IMR-90 (cell line): ENCODE measurements around the gene RAI14. TPM values are rescaled to one million over a fixed set of nuclear protein-coding genes. Genes with fewer than 3 reads are reported as not detected.

Source experiments
- ATAC-seq: fragments of 200-7000 bp; cut with Tn5 transposase; 2 replicates; pipeline ENCODE4 v1.9.1; 2020; ENCODE audit warnings: low read depth, mild to moderate bottlenecking, moderate library complexity
- BruUV-seq: library from RNA; stranded (reverse); fragments of 400-500 nt; replicated peaks from 2 replicates; lab custom pipeline; 2021; lab: Mats Ljungman, UMichigan
- CTCF ChIA-PET: fragments of 300-600 bp; formaldehyde crosslinking; extraction: SDS; loops from one replicate; lab custom pipeline; 2021; ENCODE audit warnings: antibody characterized with exemption; lab: Yijun Ruan, JAX
- POLR2A ChIA-PET: fragments of 300-600 bp; sonication (Branson Sonifier 250); formaldehyde crosslinking; loops from one replicate; lab custom pipeline; 2022; ENCODE audit warnings: antibody characterized with exemption; ENCODE audit not compliant: unreplicated experiment; lab: Charles Lee
- DNase-seq: peaks from one replicate; pipeline ENCODE4 v3.0.0; 2013
- H2AFZ ChIP-seq: replicated peaks from 2 replicates; pipeline ENCODE3; 2013; ENCODE audit warnings: low read length, mild to moderate bottlenecking; ENCODE audit not compliant: poor library complexity
- H2AK5ac ChIP-seq: 2 replicates; pipeline ENCODE4 v1.6.1; 2013; ENCODE audit warnings: low read depth, low read length, inconsistent platforms
- H2AK9ac ChIP-seq: replicated peaks from 2 replicates; pipeline ENCODE3; 2013; ENCODE audit warnings: mild to moderate bottlenecking, low read depth, low read length, moderate library complexity; ENCODE audit not compliant: poor library complexity
- H2BK120ac ChIP-seq: 2 replicates; pipeline ENCODE4 v1.6.1; 2013; ENCODE audit warnings: low read depth, low read length, inconsistent platforms
- H2BK15ac ChIP-seq: 3 replicates; pipeline ENCODE4 v1.6.1; 2013; ENCODE audit warnings: low read depth, low read length, inconsistent platforms
- H2BK20ac ChIP-seq: 2 replicates; pipeline ENCODE4 v1.6.1; 2013; ENCODE audit warnings: low read depth, mild to moderate bottlenecking, inconsistent platforms, low read length, moderate library complexity
- H2BK5ac ChIP-seq: 2 replicates; pipeline ENCODE4 v1.6.1; 2013; ENCODE audit warnings: mild to moderate bottlenecking, low read depth, low read length, inconsistent platforms; ENCODE audit not compliant: poor library complexity, severe bottlenecking
- H3K14ac ChIP-seq: replicated peaks from 2 replicates; pipeline ENCODE4 v1.6.1; 2013; ENCODE audit warnings: low read depth, low read length, inconsistent platforms
- H3K18ac ChIP-seq: 2 replicates; pipeline ENCODE4 v1.6.1; 2013; ENCODE audit warnings: low read depth, low read length, control low read depth
- H3K23ac ChIP-seq: 2 replicates; pipeline ENCODE4 v1.6.1; 2013; ENCODE audit warnings: low read depth, low read length, inconsistent platforms
- H3K27ac ChIP-seq: 2 replicates; pipeline ENCODE4 v1.5.1; 2013; ENCODE audit warnings: mild to moderate bottlenecking, control low read depth, low read length; ENCODE audit not compliant: insufficient read depth
- H3K27me3 ChIP-seq: 2 replicates; pipeline ENCODE4 v1.6.1; 2013; ENCODE audit warnings: low read length; ENCODE audit not compliant: control insufficient read depth, insufficient read depth
- H3K36me3 ChIP-seq: 2 replicates; pipeline ENCODE4 v1.6.1; 2013; ENCODE audit warnings: low read length, mixed read lengths; ENCODE audit not compliant: control insufficient read depth, insufficient read depth
- H3K4ac ChIP-seq: 2 replicates; pipeline ENCODE4 v1.6.1; 2013; ENCODE audit warnings: low read depth, low read length, inconsistent platforms
- H3K4me1 ChIP-seq: 2 replicates; pipeline ENCODE4 v1.6.1; 2013; ENCODE audit warnings: low read length, mixed read lengths; ENCODE audit not compliant: control insufficient read depth, insufficient read depth
- H3K4me2 ChIP-seq: 2 replicates; pipeline ENCODE4 v1.6.1; 2013; ENCODE audit warnings: low read depth, mild to moderate bottlenecking, control low read depth, low read length, moderate library complexity
- H3K4me3 ChIP-seq: 2 replicates; pipeline ENCODE4 v1.5.1; 2013; ENCODE audit warnings: low read depth, mild to moderate bottlenecking, control low read depth, low read length, moderate library complexity; ENCODE audit not compliant: insufficient read depth
- H3K56ac ChIP-seq: 2 replicates; pipeline ENCODE4 v1.6.1; 2013; ENCODE audit warnings: low read length, inconsistent platforms; ENCODE audit not compliant: insufficient read depth; ENCODE audit errors: extremely low read depth
- H3K79me1 ChIP-seq, 2 experiments: 2 replicates each; pipeline ENCODE4 v1.6.1; 2013; ENCODE audit warnings: low read length in 2 of 2, inconsistent platforms in 1 of 2, low read depth in 1 of 2
- H3K9ac ChIP-seq: 2 replicates; pipeline ENCODE4 v1.6.1; 2013; ENCODE audit warnings: low read depth, low read length, control low read depth
- H3K9me1 ChIP-seq: 2 replicates; pipeline ENCODE4 v1.6.1; 2013; ENCODE audit warnings: low read length, inconsistent platforms; ENCODE audit not compliant: insufficient read depth
- H3K9me3 ChIP-seq: 2 replicates; pipeline ENCODE4 v1.6.1; 2013; ENCODE audit warnings: low read length; ENCODE audit not compliant: control insufficient read depth, insufficient read depth
- H4K20me1 ChIP-seq: 2 replicates; pipeline ENCODE4 v1.6.1; 2013; ENCODE audit warnings: low read length, inconsistent platforms; ENCODE audit not compliant: insufficient read depth
- H4K5ac ChIP-seq: 2 replicates; pipeline ENCODE4 v1.6.1; 2013; ENCODE audit warnings: mild to moderate bottlenecking, low read depth, low read length, control low read depth
- H4K8ac ChIP-seq, 2 experiments: 2 replicates each; pipeline ENCODE4 v1.6.1; 2013; ENCODE audit warnings: low read depth in 2 of 2, low read length in 2 of 2, control low read depth in 1 of 2, inconsistent platforms in 1 of 2
- H4K91ac ChIP-seq: 2 replicates; pipeline ENCODE4 v1.6.1; 2013; ENCODE audit warnings: low read depth, low read length, inconsistent platforms; ENCODE audit not compliant: insufficient read depth
- BHLHE40 ChIP-seq: fragments of 150-350 bp; IDR thresholded peaks from 2 replicates; pipeline ENCODE4 v1.6.1; 2016; ENCODE audit warnings: mild to moderate bottlenecking, low read depth, low read length
- CEBPB ChIP-seq: IDR thresholded peaks from 2 replicates; pipeline ENCODE4 v1.6.1; 2012; ENCODE audit warnings: low read depth, low read length, improper control_type of control experiment
- CHD1 ChIP-seq: IDR thresholded peaks from 2 replicates; pipeline ENCODE4 v1.6.1; 2012; ENCODE audit warnings: low read depth, low read length, improper control_type of control experiment
- CTCF ChIP-seq: conservative IDR thresholded peaks from 2 replicates; pipeline ENCODE4 v1.5.1; 2012; ENCODE audit warnings: mild to moderate bottlenecking, low read depth, low read length, improper control_type of control experiment
- FOS ChIP-seq: fragments of 150-350 bp; IDR thresholded peaks from 2 replicates; pipeline ENCODE4 v1.6.1; 2016; ENCODE audit warnings: low read depth, low read length
- MAZ ChIP-seq: IDR thresholded peaks from 2 replicates; pipeline ENCODE4 v1.6.1; 2012; ENCODE audit warnings: low read depth, mild to moderate bottlenecking, low read length, improper control_type of control experiment, moderate library complexity, borderline replicate concordance
- MXI1 ChIP-seq: IDR thresholded peaks from 2 replicates; pipeline ENCODE4 v1.6.1; 2012; ENCODE audit warnings: low read depth, mild to moderate bottlenecking, low read length, moderate library complexity, borderline replicate concordance
- NFE2L2 ChIP-seq: fragments of 150-350 bp; IDR thresholded peaks from 2 replicates; pipeline ENCODE4 v1.6.1; 2016; ENCODE audit warnings: low read depth, mild to moderate bottlenecking, low read length
- POLR2A ChIP-seq: IDR thresholded peaks from 2 replicates; pipeline ENCODE4 v1.6.1; 2012; ENCODE audit warnings: mild to moderate bottlenecking, low read depth, low read length
- RAD21 ChIP-seq: IDR thresholded peaks from 2 replicates; pipeline ENCODE4 v1.6.1; 2012; ENCODE audit warnings: low read length, improper control_type of control experiment
- RCOR1 ChIP-seq: IDR thresholded peaks from 2 replicates; pipeline ENCODE4 v1.6.1; 2012; ENCODE audit warnings: mild to moderate bottlenecking, low read length, improper control_type of control experiment; ENCODE audit not compliant: insufficient replicate concordance
- RFX5 ChIP-seq: IDR thresholded peaks from 2 replicates; pipeline ENCODE4 v1.8.0; 2012; ENCODE audit warnings: low read depth, mild to moderate bottlenecking, low read length, moderate library complexity
- SMC3 ChIP-seq: fragments of 150-350 bp; IDR thresholded peaks from 2 replicates; pipeline ENCODE4 v1.6.1; 2016; ENCODE audit warnings: low read depth, mild to moderate bottlenecking, antibody characterized with exemption, low read length, moderate library complexity
- WGBS, 2 experiments: methylation state at CpG; one replicate each; pipeline versions ENCODE4 v1.1.5 to v1.1.7; 2013; ENCODE audit warnings: missing lambda C conversion rate in 2 of 2; ENCODE audit not compliant: insufficient read length in 1 of 2; ENCODE audit errors: extremely low coverage in 2 of 2; 5-methylcytosine and 5-hydroxymethylcytosine counted together
- dilution Hi-C: fragments of 300-500 bp; cut with HindIII; formaldehyde crosslinking; loops from one replicate; pipeline ENCODE4 v1.14.3; 2018; ENCODE audit warnings: low sequenced_read_pairs; ENCODE audit not compliant: unreplicated experiment
- in situ Hi-C: fragments of 300-500 bp; cut with MboI; formaldehyde crosslinking; loops from 3 replicates; pipeline ENCODE4 v1.14.3; 2019; ENCODE audit warnings: low sequenced_read_pairs, inconsistent platforms, mixed read lengths
- intact Hi-C: fragments of 100-400 bp; cut with micrococcal nuclease; formaldehyde crosslinking; loops from 2 replicates; pipeline ENCODE4 v1.10.0; 2022
- polyA plus RNA-seq, 3 experiments: library from polyadenylated mRNA; depleted of rRNA; stranded (reverse); fragments of >200 nt; gene quantifications; 2 replicates each; pipeline ENCODE4 v1.2.3, GENCODE V29; 2012; ENCODE audit warnings: low replicate concordance in 1 of 3
- total RNA-seq: library from RNA; depleted of rRNA; stranded (reverse); fragments of >200 nt; gene quantifications from 2 replicates; pipeline ENCODE4 v1.2.3, GENCODE V29; 2012
- TF ChIP-seq, protein P1 (sequence below): fragments of 150-350 bp; IDR thresholded peaks from 2 replicates; pipeline ENCODE4 v1.6.1; 2017; ENCODE audit warnings: mild to moderate bottlenecking, antibody characterized with exemption, low read length, low read depth
- TF ChIP-seq, protein P2 (sequence below): fragments of 150-350 bp; IDR thresholded peaks from 2 replicates; pipeline ENCODE4 v1.6.1; 2016; ENCODE audit warnings: low read depth, mild to moderate bottlenecking, low read length, moderate library complexity, borderline replicate concordance

The RAI14 gene
- total and polyA plus RNA-seq, 2 of the 4 experiments (the other 2 are of a cell fraction) = 221 to 267 TPM

DNA sequence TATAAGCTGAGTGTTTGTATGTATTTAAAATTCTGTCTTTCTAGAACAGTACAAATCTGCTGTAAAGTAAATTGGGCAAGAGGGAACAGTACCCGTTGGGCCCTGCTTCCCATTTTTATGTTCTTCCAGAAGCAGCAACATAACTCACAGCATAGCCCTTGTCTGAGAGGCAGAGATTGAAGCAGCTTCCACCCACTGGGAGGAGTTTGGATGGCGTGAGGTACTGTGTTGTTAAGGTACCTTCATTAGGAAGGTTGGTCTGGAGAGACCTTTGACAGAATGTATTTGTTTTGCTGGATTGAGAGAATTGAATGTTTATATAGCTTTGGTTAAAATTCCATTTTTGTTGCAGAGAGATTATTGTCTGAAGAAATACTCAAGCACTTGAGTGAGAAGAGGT is 24.8 kb downstream of the RAI14 start:
- no peak overlapping the region for H2BK120ac ChIP-seq
- no peak overlapping the region for H4K8ac ChIP-seq
- H2AK9ac ChIP-seq = no peak overlapping the region
- H3K14ac ChIP-seq = peak overlapping the region; percentile 43; the same call in 1 of the 2 replicates
- no peak overlapping the region for H2AFZ ChIP-seq
- H4K5ac ChIP-seq = peak overlapping the region; percentile 56; the same call in 1 of the 2 replicates
- H2AK5ac ChIP-seq = peak overlapping the region; percentile 20; the same call in 1 of the 2 replicates
- peaks cover 98% of the 10 kb centered on the region for H4K20me1 ChIP-seq
- H3K4me3 ChIP-seq = no peak overlapping the region
- ChIA-PET POLR2A (no interaction called here), CTCF (no interaction called here)
- in situ Hi-C loops (no loop called here), dilution Hi-C loops (no loop called here), intact Hi-C loops (loop anchor here (10.0 kb wide), 1 partner anchor 156 kb away; no protein-coding TSS in a partner anchor)
- peak overlapping the region; percentile 38; the same call in 1 of the 2 replicates for H3K27ac ChIP-seq
- peak overlapping the region; percentile 58; the same call in 1 of the 2 replicates for H3K23ac ChIP-seq
- peaks cover 15% of the 10 kb centered on the region for H3K36me3 ChIP-seq
- no CpG with 5 or more reads among the region's 2 CpGs for WGBS, 2 experiments
- H3K79me1 ChIP-seq = peaks cover 0 to 76% of the 10 kb centered on the region in 2 experiments; a peak in 2 of 4 replicates
- no peak overlapping the region for H2BK20ac ChIP-seq
- peaks cover 36% of the 10 kb centered on the region for H3K4me1 ChIP-seq
- TF ChIP-seq, protein P1, sequence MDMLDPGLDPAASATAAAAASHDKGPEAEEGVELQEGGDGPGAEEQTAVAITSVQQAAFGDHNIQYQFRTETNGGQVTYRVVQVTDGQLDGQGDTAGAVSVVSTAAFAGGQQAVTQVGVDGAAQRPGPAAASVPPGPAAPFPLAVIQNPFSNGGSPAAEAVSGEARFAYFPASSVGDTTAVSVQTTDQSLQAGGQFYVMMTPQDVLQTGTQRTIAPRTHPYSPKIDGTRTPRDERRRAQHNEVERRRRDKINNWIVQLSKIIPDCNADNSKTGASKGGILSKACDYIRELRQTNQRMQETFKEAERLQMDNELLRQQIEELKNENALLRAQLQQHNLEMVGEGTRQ = no peak
- TF ChIP-seq FOS = no peak
- no peak for TF ChIP-seq MXI1
- no peak for TF ChIP-seq CHD1
- no peak for TF ChIP-seq RFX5
- TF ChIP-seq RCOR1 = no peak
- TF ChIP-seq CTCF = no peak
- TF ChIP-seq, protein P2, sequence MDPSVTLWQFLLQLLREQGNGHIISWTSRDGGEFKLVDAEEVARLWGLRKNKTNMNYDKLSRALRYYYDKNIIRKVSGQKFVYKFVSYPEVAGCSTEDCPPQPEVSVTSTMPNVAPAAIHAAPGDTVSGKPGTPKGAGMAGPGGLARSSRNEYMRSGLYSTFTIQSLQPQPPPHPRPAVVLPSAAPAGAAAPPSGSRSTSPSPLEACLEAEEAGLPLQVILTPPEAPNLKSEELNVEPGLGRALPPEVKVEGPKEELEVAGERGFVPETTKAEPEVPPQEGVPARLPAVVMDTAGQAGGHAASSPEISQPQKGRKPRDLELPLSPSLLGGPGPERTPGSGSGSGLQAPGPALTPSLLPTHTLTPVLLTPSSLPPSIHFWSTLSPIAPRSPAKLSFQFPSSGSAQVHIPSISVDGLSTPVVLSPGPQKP = no peak
- TF ChIP-seq MAZ = no peak
- TF ChIP-seq CEBPB = no peak
- no peak for TF ChIP-seq RAD21
- TF ChIP-seq SMC3 = no peak
- TF ChIP-seq NFE2L2 = no peak
- no peak for TF ChIP-seq BHLHE40
- no peak for TF ChIP-seq POLR2A
- no peak overlapping the region for H2BK15ac ChIP-seq
- no TSS peak for BruUV-seq
- H4K91ac ChIP-seq = no peak overlapping the region
- 0 out of 2 replicates have a peak overlapping the region, but pooled peaks have one; percentile 20 for H3K4me2 ChIP-seq
- no peak overlapping the region for H3K56ac ChIP-seq
- DNase-seq (no peak), ATAC-seq (no peak; the same call in 1 of the 2 replicates)
- H3K9ac ChIP-seq = no peak overlapping the region
- no peaks in the 10 kb centered on the region for H3K9me3 ChIP-seq
- H3K18ac ChIP-seq = no peak overlapping the region
- H3K4ac ChIP-seq = 0 out of 2 replicates have a peak overlapping the region, but pooled peaks have one; percentile 40
- H2BK5ac ChIP-seq = no peak overlapping the region
- peaks cover 49% of the 10 kb centered on the region for H3K9me1 ChIP-seq
- H3K27me3 ChIP-seq = no peaks in the 10 kb centered on the region
